GM19025 (cell line): ENCODE measurements around the gene RPS26.
A peak's percentile ranks its signal among the peaks of the same experiment; 100 is the strongest.
"Not testable (repeated sequence)": the region's sequence is repeated elsewhere in the genome, so short reads cannot be mapped to it uniquely, and the experiment has no call there.

Source experiments
- ATAC-seq: cut with Tn5 transposase; IDR thresholded peaks from one replicate; pipeline ENCODE4 v1.9.1; 2021; ENCODE audit warnings: mild to moderate bottlenecking, low read depth, moderate library complexity; ENCODE audit not compliant: unreplicated experiment

The RPS26 gene

GRCh38 chr12:56041552-56042429 is at the start of gene RPS26:
Gene RPS26, plus strand, starts transcription at chr12:56041918. Its CDS starts 249 bp downstream, at chr12:56042167.
- ATAC-seq, result peak; percentile 94

GRCh38 chr12:55993230-55993853 is 48.4 kb upstream of the RPS26 start:
- no peak for ATAC-seq

- no peak for ATAC-seq
These were observed 46.4 kb upstream of the RPS26 start for GRCh38 chr12:55995366-55995765.

DNA sequence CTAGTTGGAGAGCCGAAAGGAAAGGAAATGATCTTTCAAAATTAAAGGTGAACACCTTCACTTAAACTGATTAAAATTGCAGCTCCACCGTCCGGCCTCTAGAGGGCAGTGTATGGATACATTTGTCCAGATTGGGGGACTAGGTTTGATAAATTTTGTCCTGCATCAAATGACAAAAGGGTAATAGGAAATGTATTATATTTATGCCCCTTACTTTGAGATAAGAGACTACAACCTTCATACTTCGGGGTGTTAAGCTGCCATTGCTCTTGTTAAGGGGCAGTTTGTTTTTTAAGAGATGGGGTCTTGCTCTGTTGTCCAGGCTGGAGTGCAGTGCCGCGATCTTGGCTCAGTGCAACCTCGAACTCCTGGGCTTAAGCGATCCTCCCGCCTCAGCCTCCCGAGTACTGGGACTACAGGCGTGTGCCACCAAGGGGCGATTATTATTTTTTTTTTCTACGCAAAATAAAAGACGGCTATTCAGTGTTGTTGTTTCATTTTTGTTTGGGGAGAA is 45.5 kb upstream of the RPS26 start:
- ATAC-seq, result no peak

GRCh38 chr12:55996715-55997534 is 44.8 kb upstream of the RPS26 start, which contains the start of gene SUOX:
Gene SUOX, plus strand, starts transcription at chr12:55997276. Its CDS starts 4,946 bp downstream, at chr12:56002222.
- peak; percentile 99 for ATAC-seq

DNA sequence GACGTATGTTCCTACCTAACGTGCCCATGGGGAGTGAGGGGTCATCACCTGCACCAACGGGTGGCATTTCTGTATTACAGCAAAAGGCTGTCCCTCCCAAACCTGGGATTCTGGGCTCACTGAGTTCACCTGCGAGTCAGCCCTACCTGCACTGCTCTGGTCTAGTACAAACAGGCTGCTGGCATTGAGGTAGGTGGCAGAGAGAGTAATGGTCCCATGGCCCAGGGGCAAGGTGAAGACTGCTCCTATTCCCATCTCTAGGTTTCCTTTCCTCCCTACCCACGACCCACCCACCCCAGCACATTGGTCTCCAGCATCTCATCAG is 44.2 kb upstream of the RPS26 start:
- no peak for ATAC-seq

- not testable (repeated sequence) for ATAC-seq
These were observed 42.2 kb upstream of the RPS26 start for GRCh38 chr12:55999522-55999921.

GRCh38 chr12:55999999-56000540 is 41.6 kb upstream of the RPS26 start:
- not testable (repeated sequence) for ATAC-seq

DNA sequence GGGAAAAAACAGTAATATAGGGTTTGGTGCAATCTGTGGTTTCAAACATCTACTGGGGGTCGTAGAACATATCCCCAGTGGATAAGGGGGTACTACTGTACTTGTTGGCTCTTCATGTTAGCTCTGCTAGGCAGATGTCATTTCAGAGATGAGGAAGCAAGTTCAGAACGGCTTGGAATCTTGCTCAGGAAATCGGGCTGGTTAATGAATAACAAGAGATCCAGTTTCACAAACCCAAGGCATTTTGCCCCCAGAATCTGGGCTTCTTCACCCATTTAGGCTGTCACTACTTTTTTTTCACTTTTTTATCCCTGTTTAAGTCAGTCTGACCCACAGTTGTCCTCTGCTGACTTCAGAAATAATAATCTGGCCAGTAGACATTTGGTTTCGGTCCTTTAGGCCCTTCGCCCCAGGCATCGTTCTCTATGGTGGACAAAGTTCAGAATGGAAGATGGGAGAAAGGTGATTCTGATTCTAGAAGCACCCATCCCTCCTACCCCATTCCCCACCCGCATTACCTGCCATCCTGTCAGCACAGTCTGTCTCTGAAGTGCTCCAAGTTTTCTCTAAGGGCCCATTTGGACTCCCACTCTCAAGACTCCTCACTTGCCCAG is 40.1 kb upstream of the RPS26 start:
- no peak for ATAC-seq

GRCh38 chr12:56003376-56003775 is 38.3 kb upstream of the RPS26 start:
- ATAC-seq, result not testable (repeated sequence)

DNA sequence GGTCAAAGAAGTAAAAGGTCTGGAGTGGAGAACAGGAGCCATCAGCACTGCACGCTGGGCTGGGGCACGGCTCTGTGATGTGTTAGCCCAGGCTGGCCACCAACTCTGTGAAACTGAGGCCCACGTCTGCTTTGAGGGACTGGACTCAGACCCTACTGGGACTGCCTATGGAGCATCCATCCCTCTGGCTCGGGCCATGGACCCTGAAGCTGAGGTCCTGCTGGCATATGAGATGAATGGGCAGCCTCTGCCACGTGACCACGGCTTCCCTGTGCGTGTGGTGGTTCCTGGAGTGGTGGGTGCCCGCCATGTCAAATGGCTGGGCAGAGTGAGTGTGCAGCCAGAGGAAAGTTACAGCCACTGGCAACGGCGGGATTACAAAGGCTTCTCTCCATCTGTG is 37.5 kb upstream of the RPS26 start:
- no peak for ATAC-seq

GRCh38 chr12:56007564-56008559 is 33.9 kb upstream of the RPS26 start:
- peak; percentile 29 for ATAC-seq

DNA sequence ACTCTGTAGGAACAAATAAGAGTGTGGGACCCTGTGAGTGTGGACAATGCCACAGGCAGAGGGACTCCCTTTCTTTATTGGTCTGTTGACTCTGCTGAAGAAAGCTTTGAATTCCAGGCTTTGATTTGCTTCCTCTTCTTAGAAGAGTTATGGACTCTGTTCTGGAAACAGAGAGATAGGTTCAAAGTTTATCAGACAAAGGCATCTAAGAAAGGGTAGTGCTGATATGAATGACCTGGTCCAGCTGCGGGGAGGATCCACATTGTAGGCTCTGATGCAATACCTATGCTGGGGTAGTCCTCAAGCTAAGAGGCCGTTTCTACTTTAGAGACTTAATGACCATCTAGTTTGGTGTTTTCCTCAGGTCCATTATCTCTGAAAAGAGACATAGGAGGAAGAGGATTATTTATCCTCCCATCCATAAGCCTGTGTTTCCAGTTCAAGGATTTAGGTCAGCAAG is 31.6 kb upstream of the RPS26 start:
- ATAC-seq, result no peak

DNA sequence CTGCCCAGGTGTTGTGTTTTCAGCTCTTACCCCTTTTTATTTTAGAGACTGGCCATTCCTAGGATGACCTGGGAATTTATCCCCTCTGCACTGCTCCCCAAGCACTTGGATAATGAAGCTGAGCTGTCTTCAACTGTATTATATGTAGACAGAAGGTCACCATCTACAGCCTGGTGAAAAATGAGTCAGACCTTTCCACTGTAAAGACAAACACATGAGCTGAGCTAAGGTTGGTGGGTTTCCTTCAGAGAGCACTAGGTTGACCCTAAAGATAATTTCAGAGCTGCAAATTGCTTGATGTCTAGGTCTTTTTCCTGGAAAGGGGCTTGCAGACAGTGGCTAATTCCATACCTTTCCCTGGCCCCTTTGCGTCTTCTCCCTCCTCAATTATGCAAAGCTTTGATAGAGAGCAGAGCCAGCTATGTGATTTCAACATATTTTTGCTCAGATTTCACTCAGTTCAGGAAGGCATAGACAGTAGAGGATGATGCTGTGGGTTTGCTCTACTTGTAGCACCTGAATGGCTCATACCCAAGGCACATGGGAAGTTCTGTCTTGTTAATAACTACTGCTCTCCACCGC is 30.1 kb upstream of the RPS26 start:
- no peak for ATAC-seq

- no peak for ATAC-seq
These were observed 28.2 kb upstream of the RPS26 start for GRCh38 chr12:56013482-56013881.

- no peak for ATAC-seq
These were observed 27.5 kb upstream of the RPS26 start for GRCh38 chr12:56014205-56014604.

DNA sequence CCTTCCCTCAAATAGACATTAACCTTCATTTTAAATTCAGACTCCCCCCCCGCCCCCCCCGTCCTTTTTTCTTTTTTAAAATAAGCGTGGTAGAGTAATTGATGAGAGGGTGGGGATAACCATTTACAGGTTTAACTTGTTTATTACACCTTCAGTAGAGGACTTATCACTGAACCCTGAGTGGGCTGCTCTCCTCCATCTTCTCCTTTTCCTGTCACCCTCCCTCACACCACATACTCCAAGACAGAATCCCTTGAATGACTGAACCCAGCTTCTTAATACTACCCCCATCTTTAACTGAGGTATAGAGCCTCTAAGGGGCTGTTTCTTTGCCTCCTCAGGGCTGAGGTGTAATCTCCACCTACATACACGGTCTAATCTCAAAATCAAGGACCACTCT is 24.5 kb upstream of the RPS26 start:
- no peak for ATAC-seq

DNA sequence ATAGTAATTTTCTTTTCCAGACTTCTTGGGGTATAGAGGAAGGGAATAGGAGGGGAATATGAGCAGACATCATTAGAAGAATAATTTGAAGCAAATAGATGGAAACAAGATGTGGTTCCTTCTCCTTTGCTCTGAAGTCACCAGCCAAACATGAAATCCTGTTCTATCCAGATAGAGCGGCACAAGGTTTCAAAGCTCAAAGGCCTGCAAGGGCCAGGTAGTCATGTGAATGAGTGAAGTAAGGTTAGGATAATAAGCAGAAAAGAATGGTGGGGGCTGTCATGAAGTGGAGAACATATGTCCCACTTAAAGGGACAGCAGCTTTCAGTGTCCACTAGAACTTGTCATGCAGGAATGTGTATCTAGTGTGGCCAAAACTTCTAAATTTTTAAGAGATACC is 23.4 kb upstream of the RPS26 start:
- no peak for ATAC-seq
